Stimulated activated CD4-positive, alpha-beta T cell treated with anti-CD3 and anti-CD28 coated beads, TNF-alpha, amount 100 ng/mL, for 4 hours (primary cell): ENCODE results near the gene UMAD1.

Experiments used
- DNase-seq, 3 experiments: peaks; one replicate each; pipeline ENCODE4 v3.0.0-alpha.2; 2020; ENCODE audit warnings: low read depth in 3 of 3

The UMAD1 gene

DNA sequence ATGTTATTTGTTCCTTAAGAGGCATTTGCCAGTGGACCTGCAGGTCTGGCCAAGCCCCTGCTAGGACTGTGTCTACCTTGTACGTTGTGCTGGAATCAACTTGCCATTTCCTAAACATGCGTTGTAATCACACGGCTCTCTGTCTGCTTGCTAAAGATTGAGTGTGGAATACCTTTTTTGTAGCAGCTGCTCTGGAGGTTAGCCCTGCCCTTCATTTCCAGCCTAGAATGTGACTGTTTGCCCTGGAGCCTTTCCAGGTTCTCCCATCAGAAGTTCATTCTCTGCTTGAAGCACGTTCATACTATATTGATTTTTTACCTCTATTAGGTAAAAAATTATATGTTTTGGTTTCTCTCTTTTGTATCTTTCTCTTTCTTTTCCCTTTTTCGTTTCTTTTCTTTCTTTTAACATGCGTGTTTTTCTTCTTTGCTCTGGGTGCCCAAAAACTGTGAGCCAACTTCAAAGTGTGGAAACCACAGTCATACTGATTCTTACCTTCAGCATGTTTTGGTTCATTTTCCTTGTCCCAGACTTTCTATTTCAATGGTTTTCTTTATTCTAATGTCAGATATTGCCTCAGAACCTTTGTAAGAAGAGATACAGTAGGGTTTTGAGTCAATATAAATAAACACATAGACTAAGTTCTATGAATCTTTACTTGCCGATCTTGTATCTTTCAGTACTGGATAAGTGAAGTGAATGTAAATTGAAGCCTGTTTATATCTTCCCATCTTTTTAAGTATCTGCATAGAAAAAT lies 189.7 kb downstream of the UMAD1 start:
- DNase-seq, result no peak

DNA sequence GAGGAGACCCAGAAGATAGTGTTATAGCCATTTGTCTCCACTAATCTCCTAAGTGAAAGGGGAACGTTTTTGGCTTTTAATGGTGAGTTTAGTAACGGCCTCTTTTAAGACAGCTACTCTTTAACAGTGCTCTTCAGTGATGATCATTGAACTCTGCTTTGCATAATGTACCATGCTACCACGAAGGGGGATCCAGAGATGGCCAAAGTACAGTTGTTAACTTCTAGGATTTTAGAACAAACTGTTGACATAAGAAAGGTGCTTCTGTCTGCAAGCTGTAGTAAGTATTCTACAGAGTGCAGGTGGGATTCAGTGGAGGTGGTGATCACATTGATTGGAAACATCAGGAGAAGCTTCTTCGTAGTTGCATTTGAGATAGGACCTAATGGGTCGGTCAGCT lies 192.0 kb downstream of the UMAD1 start:
- DNase-seq, result no peak

DNA sequence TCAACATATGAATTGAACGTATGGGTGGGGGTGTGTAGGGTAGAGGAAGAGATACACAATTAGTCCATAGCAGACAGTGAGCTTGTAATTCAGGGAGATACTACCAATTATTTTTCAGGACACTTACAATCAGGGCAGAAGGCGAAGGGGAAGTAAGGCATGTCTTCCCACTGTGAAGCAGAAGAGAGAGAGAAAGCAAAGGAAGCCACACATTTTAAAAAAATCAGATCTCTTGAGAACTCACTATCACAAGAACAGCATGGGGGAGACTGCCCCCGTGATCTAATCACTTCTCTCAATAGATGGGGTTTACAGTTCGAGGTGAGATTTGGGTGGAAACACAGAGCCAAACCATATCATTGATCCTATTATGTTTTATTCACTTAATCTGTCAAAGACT lies 194.2 kb downstream of the UMAD1 start:
- DNase-seq, result no peak

DNA sequence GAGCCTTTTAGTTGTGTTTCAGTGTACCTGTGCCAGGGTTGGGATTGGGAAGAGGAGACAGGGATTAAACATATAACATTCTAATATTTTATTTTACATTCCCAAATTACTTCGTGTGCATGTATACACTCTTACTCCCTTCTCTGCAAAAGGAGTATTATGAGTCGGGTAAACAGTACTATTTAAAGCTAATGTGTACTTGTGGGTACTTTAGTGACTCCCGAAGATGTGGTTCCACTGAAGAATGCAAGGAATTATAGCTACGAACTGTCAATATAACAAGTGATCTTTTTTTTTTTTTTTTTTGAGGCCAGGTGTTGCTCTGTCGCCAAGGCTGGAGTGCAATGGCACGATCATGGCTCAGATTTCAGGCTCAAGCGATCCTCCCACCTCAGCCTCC lies 200.5 kb downstream of the UMAD1 start:
- DNase-seq, result no peak

DNA sequence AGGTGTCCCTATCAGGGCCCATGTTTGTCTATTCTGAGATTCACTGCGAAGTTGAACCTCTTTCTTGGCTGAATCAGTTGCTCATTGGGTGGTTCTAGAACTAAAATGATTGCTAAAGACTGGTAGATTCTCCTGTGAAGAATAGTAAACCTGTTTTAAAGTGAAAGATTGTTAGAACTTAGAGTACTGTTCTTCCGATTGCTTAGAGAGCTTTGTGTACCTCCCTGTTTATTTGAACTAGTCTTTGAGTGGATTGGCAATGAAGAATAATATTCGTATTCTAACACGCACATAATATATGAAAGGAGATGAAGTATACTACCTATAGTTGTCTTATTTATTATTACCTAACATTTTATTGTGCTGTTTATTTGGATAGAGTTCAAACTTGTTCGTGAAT lies 202.7 kb downstream of the UMAD1 start:
- DNase-seq, result no peak

DNA sequence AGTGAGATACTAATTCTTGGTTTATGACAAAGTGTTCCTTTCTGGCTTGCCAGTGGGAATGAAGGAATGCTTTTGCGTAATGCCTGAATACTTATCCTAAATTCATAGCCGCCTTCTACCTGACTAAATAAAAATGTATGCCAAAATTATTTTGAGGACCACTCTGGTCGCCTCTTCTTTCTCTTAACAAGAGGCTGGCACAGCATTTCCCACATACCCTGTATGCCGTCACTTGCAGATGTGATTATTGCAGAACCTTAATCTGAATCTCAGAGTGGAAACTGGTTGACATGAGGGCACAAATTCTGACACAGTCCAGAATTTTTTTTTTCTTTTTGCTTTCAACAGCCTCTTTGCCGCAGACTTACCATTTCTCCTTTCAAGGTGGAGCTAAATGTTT lies 203.4 kb downstream of the UMAD1 start:
- no peak for DNase-seq

DNA sequence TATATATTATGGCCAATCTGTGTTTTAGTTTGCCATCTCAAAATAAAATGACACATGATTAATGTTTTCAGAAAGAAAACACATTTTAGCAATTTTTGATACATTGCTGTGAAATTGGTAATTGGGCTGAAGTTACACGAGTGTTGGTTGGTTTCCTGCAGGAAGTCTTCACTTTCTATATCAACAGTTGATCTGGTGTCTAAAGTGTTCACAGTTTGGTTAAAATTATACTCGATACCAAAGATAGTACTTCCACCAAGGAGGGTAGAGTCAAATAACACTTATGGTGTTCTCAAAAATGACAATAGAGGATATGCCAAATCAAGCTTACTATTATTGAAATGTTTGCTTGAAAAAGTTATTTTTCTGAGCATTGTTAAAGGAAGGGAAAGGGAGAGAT lies 207.7 kb downstream of the UMAD1 start:
- DNase-seq, result no peak

DNA sequence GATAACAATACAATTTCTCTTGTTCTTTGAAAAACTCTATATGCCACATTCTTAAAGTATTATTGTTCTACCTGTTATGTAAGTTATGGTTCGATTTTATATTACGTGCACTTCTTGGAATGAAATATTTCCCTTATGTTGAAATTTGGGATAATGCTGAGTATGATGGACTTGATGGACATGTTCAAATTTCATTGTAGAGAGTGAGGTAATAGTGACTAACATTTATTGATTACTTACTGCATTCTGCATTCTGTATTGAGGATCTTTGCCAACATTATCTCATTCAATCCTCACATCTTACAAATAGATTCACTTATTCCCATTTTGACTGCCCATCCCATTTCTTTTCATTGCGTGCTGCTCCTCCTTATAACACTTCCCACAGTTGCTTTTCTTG lies 208.3 kb downstream of the UMAD1 start:
- no peak for DNase-seq

DNA sequence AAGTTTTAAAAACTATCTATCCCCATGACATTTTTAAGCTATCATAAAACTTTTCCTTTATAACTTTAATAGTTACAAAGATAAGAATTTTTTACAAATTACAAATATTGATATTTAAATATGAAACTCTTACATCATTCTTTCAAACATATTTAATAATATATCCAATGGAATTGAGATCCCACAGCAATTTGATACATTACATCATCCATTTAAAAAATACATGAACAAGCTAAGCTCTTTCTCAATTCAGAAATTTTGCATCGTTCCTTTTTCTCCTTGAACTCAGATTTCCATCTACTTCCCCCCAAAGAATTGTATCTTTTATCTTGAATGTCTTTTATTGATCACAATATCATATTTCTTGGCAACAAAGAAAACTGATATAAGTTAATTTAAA lies 209.6 kb downstream of the UMAD1 start:
- DNase-seq, result no peak

DNA sequence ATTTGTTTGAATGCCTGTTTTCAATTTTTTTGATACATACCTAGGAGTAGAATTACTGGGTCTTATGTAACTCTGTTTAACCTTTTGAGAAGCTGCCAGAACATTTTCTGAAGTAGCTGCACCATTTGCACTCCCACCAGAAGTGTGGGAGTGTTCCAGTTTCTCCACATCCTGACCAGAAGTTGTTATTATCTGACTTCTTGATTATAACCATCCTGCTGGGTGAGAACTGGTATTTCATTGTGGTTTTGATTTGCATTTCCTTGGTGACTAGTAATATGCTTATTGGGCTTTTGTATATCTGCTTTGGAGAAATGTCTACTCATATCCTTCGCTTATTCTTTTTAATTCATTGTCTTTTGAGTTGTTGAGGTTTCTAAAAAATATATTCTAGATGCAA lies 210.8 kb downstream of the UMAD1 start:
- no peak for DNase-seq

DNA sequence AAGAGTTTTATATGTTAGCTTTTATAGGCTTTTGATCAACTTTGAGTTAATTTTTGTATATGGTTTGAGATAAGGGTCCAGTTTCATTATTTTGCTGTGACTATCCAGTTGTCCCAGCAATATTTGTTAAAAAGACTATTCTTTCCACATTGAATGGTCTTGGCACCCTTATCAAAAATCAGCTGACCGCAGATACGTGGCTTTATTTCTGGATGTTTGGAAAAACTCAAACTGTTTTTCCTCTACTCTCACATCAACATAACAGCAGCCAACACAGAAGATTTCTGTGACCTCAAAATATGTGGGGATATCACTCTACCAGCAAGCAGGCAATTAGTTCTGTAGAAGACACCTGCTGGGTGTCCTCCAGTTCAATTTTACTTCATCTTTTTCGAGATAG lies 211.4 kb downstream of the UMAD1 start:
- no peak for DNase-seq

DNA sequence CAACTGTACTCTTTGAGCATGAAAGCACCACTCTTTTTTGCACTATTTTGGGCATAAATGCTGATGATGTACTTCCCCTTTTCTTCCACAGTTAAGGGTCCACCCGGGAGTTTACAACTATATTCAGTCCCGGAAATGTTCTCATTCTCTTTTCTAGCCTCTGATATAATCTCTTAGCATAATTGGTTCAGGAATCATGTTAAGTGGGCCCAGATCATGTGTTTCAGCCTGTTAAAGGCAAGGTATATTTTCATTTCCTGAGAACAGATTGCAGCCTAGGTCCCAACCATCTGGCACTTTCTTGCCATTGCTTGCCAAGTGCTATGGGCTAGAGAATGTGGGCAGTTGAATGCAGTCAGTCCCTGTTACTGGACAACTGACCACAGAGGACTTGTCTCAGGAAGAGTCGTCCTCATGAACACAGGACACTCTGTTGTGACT lies 216.6 kb downstream of the UMAD1 start:
- no peak for DNase-seq

DNA sequence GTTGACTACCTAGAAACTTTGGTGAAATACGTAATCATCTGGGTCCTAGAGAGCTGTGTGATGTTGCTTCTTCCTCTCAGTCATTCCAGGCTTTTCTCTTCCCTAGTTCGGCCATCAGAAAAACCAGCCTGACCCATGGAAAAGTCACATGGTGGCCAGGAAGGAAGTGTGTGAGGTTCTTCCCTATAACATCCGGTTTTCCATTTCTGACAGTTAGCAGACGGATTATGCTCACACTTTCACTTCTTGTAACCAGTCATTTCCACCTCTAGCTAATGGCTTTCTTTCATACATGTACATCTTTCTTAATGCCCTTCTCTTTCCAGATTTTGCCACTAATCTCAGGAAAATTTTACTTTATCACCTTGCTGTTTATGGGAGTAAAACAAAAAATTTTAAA lies 218.0 kb downstream of the UMAD1 start:
- DNase-seq, result no peak

DNA sequence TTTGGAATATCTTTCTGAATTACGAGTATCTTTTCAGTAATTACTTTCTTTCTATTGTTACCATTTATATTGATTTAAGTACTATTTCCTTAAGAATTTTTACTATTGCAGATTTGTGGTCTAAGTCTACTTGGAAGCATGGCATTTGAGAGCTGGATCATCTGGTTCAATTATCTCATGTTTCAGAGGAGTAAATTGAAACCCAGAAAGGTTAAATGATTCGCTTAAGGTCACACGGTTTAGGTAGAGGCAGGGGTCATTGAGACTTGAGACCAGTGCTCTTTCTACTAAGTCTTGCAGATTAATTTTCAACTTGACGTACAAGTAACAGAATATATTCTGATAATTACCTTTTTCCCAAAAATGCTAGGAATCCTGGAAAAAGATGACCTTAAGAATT lies 218.9 kb downstream of the UMAD1 start:
- DNase-seq, result no peak

DNA sequence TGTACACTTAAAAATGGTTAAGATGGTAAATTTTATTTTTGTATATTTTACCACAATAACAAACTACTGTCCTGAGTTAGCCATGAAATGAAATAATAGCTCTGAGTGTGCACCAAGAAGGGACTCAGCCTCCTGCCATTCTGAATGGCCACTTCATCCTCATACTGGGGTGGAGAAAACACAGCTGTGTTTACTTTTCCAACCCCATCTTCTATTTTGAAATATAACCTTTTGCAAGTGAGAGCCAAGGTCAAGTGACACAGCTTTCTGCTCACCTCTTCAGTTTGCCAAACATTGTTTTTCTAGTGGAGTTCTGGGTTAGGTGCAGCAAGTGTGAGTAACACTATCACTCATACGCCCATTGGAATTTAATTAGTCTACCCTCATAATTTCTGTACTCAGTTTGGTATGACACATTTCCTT lies 220.7 kb downstream of the UMAD1 start:
- DNase-seq, result no peak

DNA sequence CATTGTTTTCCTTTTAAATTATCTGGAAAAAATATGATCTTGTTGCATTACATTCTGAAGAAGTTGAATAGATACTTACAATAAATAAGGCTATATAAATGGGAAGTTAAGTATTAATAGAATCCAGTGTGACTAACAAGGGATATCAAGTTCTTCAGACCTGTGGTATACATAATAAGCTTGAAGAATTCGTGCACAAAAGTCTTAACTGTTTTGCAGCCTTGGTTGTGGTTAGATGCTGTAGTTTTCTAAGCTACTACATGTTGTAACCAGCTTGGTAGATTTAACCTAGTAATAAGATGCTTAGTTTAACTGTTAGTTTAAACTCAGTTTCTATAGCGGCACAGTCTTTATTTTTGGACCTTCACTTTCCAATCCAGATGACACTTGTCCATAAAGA lies 221.8 kb downstream of the UMAD1 start:
- DNase-seq, result no peak

DNA sequence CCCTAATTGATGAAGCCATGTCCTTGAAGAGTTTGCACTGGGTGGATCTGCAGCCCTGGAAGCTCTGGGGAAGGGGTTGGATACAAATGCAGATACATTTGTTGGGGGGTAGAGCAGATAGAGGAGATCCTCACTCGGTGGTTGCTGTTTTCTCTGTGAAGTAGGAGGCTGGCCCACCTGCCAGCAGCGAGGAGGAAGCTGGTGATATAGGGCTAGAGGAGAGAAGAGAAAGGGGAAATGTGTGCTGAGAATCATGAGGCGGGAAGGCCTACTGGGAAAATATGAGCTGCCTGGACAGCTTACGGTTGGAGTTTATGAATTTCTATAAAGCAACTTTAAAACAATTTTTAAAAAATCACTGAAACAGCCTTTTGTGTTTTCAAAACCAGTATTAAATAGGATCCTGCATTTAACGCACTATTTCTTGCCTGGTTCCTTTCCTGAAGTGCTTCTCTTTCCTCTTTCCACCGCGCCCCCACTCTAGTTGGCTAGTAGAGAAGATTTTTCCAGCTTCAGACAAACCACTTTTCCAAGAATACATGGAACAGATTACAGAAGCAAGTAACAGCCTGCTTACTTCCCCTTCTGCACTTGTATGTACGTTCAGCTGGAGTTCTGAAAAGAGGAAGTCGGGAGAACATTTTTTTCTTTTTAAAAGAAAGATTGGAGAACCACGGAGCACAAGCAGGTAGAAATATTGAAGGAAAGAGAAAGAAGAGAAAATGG lies 227.5 kb downstream of the UMAD1 start:
- DNase-seq, result no peak

DNA sequence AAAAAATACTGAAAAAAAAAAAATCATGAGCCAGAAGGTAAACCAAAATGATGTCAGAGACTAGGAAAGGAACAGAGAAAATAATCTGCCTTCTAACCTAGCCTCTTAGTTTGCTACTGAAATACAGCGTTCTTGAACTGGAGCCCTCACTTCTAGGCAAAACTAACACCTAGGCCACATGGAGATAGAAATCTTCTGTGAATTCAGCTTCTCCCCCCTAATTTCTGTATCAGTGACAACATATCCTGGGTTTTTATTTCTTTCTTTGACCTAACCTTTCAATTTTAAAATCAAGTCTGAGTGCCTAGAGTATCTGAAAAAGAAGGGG lies 228.0 kb downstream of the UMAD1 start:
- no peak for DNase-seq

DNA sequence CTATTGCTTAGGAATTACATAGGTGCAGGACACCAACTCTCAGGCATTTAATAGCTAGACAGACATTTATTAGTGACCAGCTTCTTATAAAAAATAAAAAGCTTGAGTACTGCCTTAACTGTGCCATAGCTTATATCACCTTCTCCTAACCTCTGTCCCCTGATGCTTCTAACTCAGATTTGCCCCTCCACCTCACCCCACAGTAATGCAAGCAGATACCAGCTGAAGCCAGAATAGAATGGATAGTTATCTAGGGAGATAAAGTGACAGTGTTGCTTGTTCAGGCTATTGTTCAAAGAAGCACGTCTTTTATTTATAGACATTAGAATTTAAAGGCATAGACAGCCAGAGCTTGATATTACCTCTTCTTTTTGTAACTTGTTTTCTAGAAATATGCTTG lies 228.5 kb downstream of the UMAD1 start:
- DNase-seq, result no peak

DNA sequence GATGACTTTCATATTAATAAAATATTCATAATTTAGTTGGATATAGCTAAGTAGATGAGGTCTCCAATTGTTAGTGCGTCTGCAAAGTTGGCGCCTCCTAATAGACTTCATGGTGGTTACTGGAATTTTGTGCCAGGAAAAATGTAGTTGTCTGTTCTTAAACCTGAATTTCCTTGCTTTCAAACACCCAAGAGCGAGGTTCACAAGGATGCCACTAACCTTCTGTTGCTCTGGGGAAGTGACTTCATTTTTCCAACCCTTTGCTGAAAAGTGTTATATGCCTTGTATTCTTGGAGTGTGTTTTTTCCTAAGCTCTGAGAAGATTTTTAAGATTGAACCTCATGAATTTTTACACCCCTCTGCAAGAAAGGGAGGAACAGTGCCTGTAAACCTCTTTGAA lies 229.1 kb downstream of the UMAD1 start:
- DNase-seq, result no peak

DNA sequence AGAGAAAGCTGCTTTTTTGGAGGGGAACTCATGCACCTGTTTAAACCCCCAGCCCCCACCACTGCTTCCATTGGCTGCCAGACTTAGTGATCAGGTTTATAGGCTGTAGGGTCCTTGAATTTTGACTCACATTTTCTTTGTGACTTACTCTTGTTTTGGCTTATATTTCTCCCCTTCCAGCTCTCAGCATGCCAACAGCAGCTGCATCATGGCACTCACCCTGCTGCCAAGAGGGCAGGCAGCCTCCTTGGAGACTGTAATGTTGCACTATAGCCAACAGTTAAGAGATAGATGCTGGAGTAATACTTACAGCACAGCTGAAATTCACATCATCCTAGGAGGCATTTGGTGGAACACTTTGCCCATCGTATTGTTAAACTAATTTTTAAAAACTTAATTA lies 230.0 kb downstream of the UMAD1 start:
- DNase-seq, result no peak

DNA sequence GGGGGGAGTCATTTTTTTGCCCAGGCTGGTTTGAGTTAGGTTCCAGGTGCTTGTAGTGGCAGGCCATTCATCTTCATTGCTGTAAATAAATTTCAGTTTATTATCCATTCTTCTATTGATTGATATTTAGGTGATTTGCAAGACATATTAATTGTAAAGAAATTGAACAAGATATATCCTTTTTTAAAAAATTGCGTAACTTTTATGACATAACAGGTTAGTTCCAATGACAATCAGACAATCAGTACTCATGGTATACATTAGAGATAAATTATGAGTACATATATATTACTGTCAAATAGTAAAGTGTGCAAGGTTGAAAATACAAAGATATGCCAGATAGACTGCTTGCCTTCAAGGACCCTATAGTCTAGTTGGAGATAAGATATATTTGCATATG lies 235.9 kb downstream of the UMAD1 start:
- DNase-seq, result no peak

DNA sequence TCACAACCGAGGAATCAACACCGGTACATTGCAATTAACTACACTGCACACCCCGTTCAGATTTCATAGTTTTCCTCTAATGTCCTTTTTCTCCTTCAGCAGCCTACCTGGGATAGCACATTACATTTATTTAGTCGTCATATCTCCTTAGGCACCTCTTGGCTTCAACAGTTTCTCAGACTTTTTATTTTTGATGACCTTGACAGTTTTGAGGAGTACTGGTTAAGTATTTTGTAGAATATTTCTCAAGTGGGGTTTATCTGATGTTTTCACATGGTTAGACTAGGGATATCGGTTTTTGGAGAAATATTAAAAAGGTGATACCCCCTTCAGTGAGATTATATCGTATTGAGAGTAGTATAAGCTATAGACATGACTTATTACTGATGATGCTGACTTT lies 241.0 kb downstream of the UMAD1 start:
- no peak for DNase-seq

DNA sequence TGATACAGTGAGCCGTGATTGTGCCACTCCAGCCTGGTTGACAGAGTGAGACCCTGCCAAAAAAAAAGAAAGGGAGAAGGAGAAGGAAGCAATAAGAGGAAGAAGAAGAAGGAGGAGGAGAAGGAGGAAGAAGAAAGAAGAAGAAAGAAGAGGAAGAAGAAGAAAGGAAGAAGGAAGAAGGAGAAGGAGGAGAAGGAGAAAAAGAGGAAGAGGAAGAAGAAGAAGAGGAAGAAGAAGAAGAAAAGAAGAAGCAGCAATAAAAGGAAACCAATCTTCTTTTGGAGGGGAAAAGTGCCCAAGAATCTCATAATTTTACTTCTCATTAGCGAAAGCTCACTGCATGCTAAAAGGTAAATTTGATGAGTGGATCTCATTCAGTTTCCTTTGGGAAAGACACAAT lies 242.3 kb downstream of the UMAD1 start:
- no peak for DNase-seq
